Esophagus squamous epithelium (tissue), 5 donors: ENCODE results near the gene KCND2. TPM values are rescaled to one million over a fixed set of nuclear protein-coding genes. Genes with fewer than 3 reads are reported as not detected.

Experiments used
- DNase-seq: peaks from one replicate; lab custom pipeline; 2025; lab: John Stamatoyannopoulos, UW
- H3K27ac ChIP-seq, 4 donors: fragments of 200-600 bp; sonication (generic); one replicate each; pipeline ENCODE4 v1.5.1; 2016 to 2019; ENCODE audit warnings: mild to moderate bottlenecking in 1 of 4
- H3K27me3 ChIP-seq, 4 donors: fragments of 200-600 bp; sonication (generic); 1 replicate in 3 of 4; 2 replicates in 1 of 4; pipeline versions ENCODE4 v1.5.1 to v1.6.0; 2017 to 2021; ENCODE audit warnings: antibody characterized with exemption in 1 of 4
- H3K36me3 ChIP-seq, 3 donors: fragments of 200-600 bp; sonication (generic); one replicate each; pipeline ENCODE4 v1.5.1; 2016 to 2019
- H3K4me1 ChIP-seq, 3 donors: fragments of 200-600 bp; sonication (generic); one replicate each; pipeline ENCODE4 v1.5.1; 2017 to 2019
- H3K4me3 ChIP-seq, 4 donors: fragments of 200-600 bp; sonication (generic); 1 replicate in 3 of 4; 2 replicates in 1 of 4; pipeline ENCODE4 v1.5.1; 2016 to 2019; ENCODE audit warnings: mild to moderate bottlenecking in 2 of 4, moderate library complexity in 1 of 4
- H3K9me3 ChIP-seq, 3 donors: fragments of 200-600 bp; sonication (generic); one replicate each; pipeline ENCODE4 v1.5.1; 2016 to 2019
- POLR2A ChIP-seq, 4 donors: fragments of 450-650 bp; IDR thresholded peaks; one replicate each; pipeline ENCODE4 v1.6.1; 2017; ENCODE audit warnings: antibody characterized with exemption in 4 of 4, mild to moderate bottlenecking in 4 of 4, moderate library complexity in 3 of 4
- WGBS, 2 donors: methylation state at CpG; one replicate each; pipeline ENCODE4 v1.1.5; 2018; 5-methylcytosine and 5-hydroxymethylcytosine counted together
- intact Hi-C: fragments of 100-400 bp; cut with DNase I; formaldehyde crosslinking; loops from one replicate; pipeline ENCODE4 v1.15.0; 2022
- total RNA-seq, 4 donors: library from RNA; depleted of rRNA; stranded (reverse); fragments of >200 nt; gene quantifications; one replicate each; pipeline ENCODE4 v1.1.0, GENCODE V29; 2016
- TF ChIP-seq, protein P1 (sequence below), 6 experiments: fragments of 450-650 bp in 4 of 6; fragments of 200-600 bp in 2 of 6; sonication (generic) in 2 of 6; IDR thresholded peaks; one replicate each; pipeline ENCODE4 v1.5.1; 2016 to 2019; ENCODE audit warnings: antibody characterized with exemption in 6 of 6, mild to moderate bottlenecking in 4 of 6, moderate library complexity in 4 of 6
- donor health status: DM: yes; HTN: yes; CAD: no.

The KCND2 gene
- total RNA-seq, 4 donors from 2014 or later = 0.09 to 0.19 TPM; not detected in 2

DNA sequence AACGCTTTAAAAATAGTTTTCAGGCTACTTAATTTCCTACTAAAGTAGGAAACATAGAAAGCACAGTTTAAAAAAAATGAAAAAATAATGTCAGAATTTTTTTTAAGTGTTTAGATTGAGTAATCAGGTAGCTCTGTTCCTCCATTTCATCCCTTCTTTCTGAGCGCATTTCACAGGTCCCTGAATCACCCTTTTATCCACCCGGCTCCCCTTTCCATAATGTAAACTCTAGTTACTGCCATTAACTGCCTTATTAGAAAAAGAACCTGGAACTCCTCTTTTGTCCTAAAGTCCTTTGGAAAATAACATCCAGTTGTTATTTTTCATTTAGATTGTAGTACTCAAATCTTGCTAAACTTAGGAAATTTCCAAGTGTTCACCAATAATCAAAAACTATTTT lies 5.8 kb downstream of the KCND2 start:
- H3K36me3 ChIP-seq = no peaks in the 10 kb centered on the region
- intact Hi-C loops = no loop called here
- H3K27ac ChIP-seq = no peak overlapping the region
- 73 to 78% methylated on average over 3 of the region's 3 CpGs for WGBS, 2 donors
- H3K27me3 ChIP-seq = peaks cover 0 to 9% (median 0%) of the 10 kb centered on the region in 4 donors
- DNase-seq = no peak
- peaks cover 0 to 2% (median 0%) of the 10 kb centered on the region in 3 donors for H3K4me1 ChIP-seq
- no peak overlapping the region for H3K4me3 ChIP-seq
- TF ChIP-seq, protein P1, sequence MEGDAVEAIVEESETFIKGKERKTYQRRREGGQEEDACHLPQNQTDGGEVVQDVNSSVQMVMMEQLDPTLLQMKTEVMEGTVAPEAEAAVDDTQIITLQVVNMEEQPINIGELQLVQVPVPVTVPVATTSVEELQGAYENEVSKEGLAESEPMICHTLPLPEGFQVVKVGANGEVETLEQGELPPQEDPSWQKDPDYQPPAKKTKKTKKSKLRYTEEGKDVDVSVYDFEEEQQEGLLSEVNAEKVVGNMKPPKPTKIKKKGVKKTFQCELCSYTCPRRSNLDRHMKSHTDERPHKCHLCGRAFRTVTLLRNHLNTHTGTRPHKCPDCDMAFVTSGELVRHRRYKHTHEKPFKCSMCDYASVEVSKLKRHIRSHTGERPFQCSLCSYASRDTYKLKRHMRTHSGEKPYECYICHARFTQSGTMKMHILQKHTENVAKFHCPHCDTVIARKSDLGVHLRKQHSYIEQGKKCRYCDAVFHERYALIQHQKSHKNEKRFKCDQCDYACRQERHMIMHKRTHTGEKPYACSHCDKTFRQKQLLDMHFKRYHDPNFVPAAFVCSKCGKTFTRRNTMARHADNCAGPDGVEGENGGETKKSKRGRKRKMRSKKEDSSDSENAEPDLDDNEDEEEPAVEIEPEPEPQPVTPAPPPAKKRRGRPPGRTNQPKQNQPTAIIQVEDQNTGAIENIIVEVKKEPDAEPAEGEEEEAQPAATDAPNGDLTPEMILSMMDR (IDR thresholded peaks at IDR 0.05) = no peak
- no peak for TF ChIP-seq POLR2A (IDR thresholded peaks at IDR 0.05)
- H3K9me3 ChIP-seq = no peaks in the 10 kb centered on the region

DNA sequence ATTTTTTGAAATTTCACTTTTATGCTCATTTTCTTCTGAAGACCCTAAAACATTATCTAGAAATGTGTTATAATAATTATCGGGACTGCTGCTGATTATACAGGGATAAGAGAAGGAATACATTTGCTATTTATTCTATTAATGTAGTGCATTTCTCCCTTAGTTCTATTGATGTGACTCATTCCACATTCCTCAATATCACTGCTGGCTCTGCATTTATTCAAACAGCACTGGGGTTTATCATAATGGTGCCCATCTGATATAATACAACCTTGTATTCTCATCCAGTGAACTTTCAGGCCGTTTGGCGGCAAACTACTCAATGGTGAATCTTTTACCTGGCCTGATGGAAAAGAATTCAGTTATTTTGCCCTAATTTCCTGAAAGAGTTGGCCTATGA lies 7.8 kb downstream of the KCND2 start:
- no peak for TF ChIP-seq POLR2A (IDR thresholded peaks at IDR 0.05)
- TF ChIP-seq, protein P1 (IDR thresholded peaks at IDR 0.05) = no peak
- H3K4me3 ChIP-seq = no peak overlapping the region
- no peaks in the 10 kb centered on the region for H3K36me3 ChIP-seq
- no peaks in the 10 kb centered on the region for H3K27me3 ChIP-seq
- WGBS, 2 donors = 82 to 90% methylated on average over 3 of the region's 3 CpGs
- H3K27ac ChIP-seq = no peak overlapping the region
- H3K4me1 ChIP-seq = no peaks in the 10 kb centered on the region
- no peaks in the 10 kb centered on the region for H3K9me3 ChIP-seq
- intact Hi-C loops = no loop called here
- DNase-seq = no peak

DNA sequence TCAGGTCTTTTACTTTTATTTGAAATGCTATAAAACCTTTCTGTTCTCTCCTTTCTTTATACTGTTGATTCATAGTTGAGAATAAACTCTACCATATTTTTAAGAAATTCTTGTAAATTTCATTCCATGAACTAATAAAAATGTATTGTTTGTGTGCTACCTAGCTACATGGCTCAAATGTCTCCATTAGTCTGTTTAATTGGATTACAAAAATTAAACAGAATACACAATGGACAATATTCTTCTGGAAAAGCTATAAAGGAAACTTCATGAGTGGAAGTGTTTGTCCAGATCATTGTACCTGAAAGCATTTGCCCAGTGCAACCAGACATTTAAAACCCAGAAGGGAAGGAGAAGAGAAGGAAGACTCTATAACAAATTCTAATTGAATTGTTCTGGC lies 20.1 kb downstream of the KCND2 start:
- Histone ChIP-seq H3K27me3 (no peaks in the 10 kb centered on the region), H3K27ac (no peak overlapping the region), H3K9me3 (no peaks in the 10 kb centered on the region), H3K36me3 (no peaks in the 10 kb centered on the region), H3K4me3 (no peak overlapping the region), H3K4me1 (no peaks in the 10 kb centered on the region)
- DNase-seq = no peak
- TF ChIP-seq, protein P1 (IDR thresholded peaks at IDR 0.05) = no peak
- no peak for TF ChIP-seq POLR2A (IDR thresholded peaks at IDR 0.05)
- intact Hi-C loops = no loop called here

DNA sequence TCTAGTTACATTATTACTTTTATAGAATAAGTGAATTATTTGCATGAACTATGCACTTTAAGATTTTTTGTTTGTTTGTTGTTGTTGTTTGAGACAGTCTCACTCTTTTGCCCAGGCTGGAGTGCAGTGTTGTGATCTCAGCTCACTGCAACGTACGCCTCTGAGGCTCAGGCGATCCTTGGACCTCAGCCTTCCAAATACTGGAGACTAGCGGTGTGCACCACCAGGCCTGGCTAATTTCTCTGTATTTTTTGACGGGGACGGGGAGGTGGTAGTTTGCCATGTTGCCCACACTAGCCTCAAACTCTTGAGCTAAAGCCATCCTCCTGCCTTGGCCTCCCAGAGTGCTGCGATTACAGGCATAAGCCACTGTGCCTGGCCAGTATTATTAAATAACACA lies 29.2 kb downstream of the KCND2 start:
- WGBS, 2 donors = 82 to 96% methylated on average over 6 to 7 of the region's 7 CpGs
- H3K4me1 ChIP-seq = no peaks in the 10 kb centered on the region
- H3K9me3 ChIP-seq = no peaks in the 10 kb centered on the region
- intact Hi-C loops = no loop called here
- no peaks in the 10 kb centered on the region for H3K36me3 ChIP-seq
- TF ChIP-seq POLR2A (IDR thresholded peaks at IDR 0.05) = no peak
- TF ChIP-seq, protein P1 (IDR thresholded peaks at IDR 0.05) = no peak
- H3K4me3 ChIP-seq = no peak overlapping the region
- no peaks in the 10 kb centered on the region for H3K27me3 ChIP-seq
- DNase-seq = no peak
- H3K27ac ChIP-seq = no peak overlapping the region

DNA sequence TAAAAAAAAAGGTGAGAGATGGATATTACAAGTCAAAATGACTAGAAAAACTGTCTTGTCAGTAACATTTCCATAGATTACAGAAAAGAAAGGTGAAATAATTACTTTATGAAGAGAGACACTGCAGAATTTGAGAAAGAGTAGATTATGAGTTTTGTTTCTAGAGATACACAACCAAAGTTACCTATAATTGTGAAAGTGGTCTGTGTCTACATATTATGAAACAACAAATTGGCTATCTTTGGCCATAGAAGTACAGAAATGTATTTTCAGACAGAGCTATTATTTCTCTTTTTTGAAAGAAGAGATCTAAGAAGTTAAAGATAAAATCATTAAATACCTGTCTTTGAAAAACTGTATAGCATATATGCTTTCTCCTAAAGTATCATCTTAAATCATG lies 30.1 kb downstream of the KCND2 start:
- Histone ChIP-seq H3K4me3 (no peak overlapping the region), H3K4me1 (no peaks in the 10 kb centered on the region), H3K9me3 (no peaks in the 10 kb centered on the region), H3K27me3 (no peaks in the 10 kb centered on the region), H3K27ac (no peak overlapping the region), H3K36me3 (no peaks in the 10 kb centered on the region)
- intact Hi-C loops = no loop called here
- TF ChIP-seq POLR2A (IDR thresholded peaks at IDR 0.05) = no peak
- TF ChIP-seq, protein P1 (IDR thresholded peaks at IDR 0.05) = no peak
- DNase-seq = no peak
